ENCODE results near the gene GFRA4.

The GFRA4 gene

GRCh38 chr20:3673221-3674070 lies 10.2 kb upstream of the GFRA4 start:
- no peak for DNase-seq

- peak; percentile 48 to 64 (median 64) for DNase-seq
Measured at GRCh38 chr20:3672547-3673171, 9.5 kb upstream of the GFRA4 start.

GRCh38 chr20:3671986-3672546 lies 8.9 kb upstream of the GFRA4 start:
- no peak for DNase-seq

- no peak for DNase-seq
Measured at GRCh38 chr20:3670945-3671344, 7.7 kb upstream of the GFRA4 start.

GRCh38 chr20:3670511-3670910 lies 7.3 kb upstream of the GFRA4 start:
- no peak for DNase-seq

- no peak for DNase-seq
Measured at GRCh38 chr20:3669710-3670367, 6.6 kb upstream of the GFRA4 start.

- DNase-seq = no peak
Measured at GRCh38 chr20:3667434-3668037, 4.3 kb upstream of the GFRA4 start.

GRCh38 chr20:3663858-3664257 lies 659 bp upstream of the GFRA4 start:
- DNase-seq = no peak

GRCh38 chr20:3661814-3662665 lies 1.2 kb downstream of the GFRA4 start:
- no peak for DNase-seq

- DNase-seq = peak in 1 of 3 donors; percentile 28
Measured at GRCh38 chr20:3661060-3661813, 2.0 kb downstream of the GFRA4 start.

GRCh38 chr20:3660262-3661059 lies 2.7 kb downstream of the GFRA4 start:
- DNase-seq = peak; percentile 37 to 70 (median 38)

- no peak for DNase-seq
Measured at GRCh38 chr20:3659492-3660261, 3.5 kb downstream of the GFRA4 start.

- DNase-seq = peak; percentile 46 to 61 (median 50)
Measured at GRCh38 chr20:3658716-3659491, 4.3 kb downstream of the GFRA4 start.

GRCh38 chr20:3658019-3658715 lies 5.0 kb downstream of the GFRA4 start:
- no peak for DNase-seq

GRCh38 chr20:3655131-3655405 lies 8.1 kb downstream of the GFRA4 start:
- DNase-seq = no peak

- DNase-seq = no peak
Measured at GRCh38 chr20:3654326-3655130, 8.7 kb downstream of the GFRA4 start.

- no peak for DNase-seq
Measured at GRCh38 chr20:3653921-3654320, 9.3 kb downstream of the GFRA4 start.

Measured in suppressor macrophage treated with lipopolysaccharide for 1 hour (primary cell).